T-helper 17 cell (primary cell): ENCODE data around the gene EDC3. TPM values are rescaled to one million over a fixed set of nuclear protein-coding genes. Genes with fewer than 3 reads are reported as not detected.
"Not testable (repeated sequence)": the region's sequence is repeated elsewhere in the genome, so short reads cannot be mapped to it uniquely, and the experiment has no call there.

Experiments
- ATAC-seq: fragments of 150-1000 bp; cut with Tn5 transposase; 2 replicates; pipeline ENCODE4 v1.10.0; 2021; ENCODE audit warnings: mild to moderate bottlenecking, moderate library complexity
- DNase-seq, 3 donors: peaks; one replicate each; pipeline versions ENCODE4 v3.0.0 to v3.0.0-alpha.2; 2020 to 2021
- H3K9me3 ChIP-seq: one replicate; pipeline ENCODE4 v1.7.0; 2013; ENCODE audit warnings: low read length, mild to moderate bottlenecking; ENCODE audit not compliant: control insufficient read depth, poor library complexity, severe bottlenecking
- H3K27ac Mint-ChIP-seq: one replicate; pipeline ENCODE4 v1.8.0; 2022; ENCODE audit warnings: mild to moderate bottlenecking, moderate library complexity, mixed read lengths
- H3K27me3 Mint-ChIP-seq: one replicate; pipeline ENCODE4 v1.8.0; 2022; ENCODE audit warnings: mixed read lengths
- H3K36me3 Mint-ChIP-seq: one replicate; pipeline ENCODE4 v1.8.0; 2022; ENCODE audit warnings: low read depth, mixed read lengths
- H3K4me1 Mint-ChIP-seq: one replicate; pipeline ENCODE4 v1.8.0; 2022; ENCODE audit warnings: mild to moderate bottlenecking, mixed read lengths
- H3K4me3 Mint-ChIP-seq: one replicate; pipeline ENCODE4 v1.8.0; 2022; ENCODE audit warnings: mild to moderate bottlenecking, moderate library complexity, mixed read lengths
- total RNA-seq, 4 donors: library from RNA in 2 of 4; stranded (reverse) in 2 of 4; gene quantifications; one replicate each; pipeline ENCODE4 v1.2.3 and lab custom pipeline; 2022 to 2026

The EDC3 gene, protein sequence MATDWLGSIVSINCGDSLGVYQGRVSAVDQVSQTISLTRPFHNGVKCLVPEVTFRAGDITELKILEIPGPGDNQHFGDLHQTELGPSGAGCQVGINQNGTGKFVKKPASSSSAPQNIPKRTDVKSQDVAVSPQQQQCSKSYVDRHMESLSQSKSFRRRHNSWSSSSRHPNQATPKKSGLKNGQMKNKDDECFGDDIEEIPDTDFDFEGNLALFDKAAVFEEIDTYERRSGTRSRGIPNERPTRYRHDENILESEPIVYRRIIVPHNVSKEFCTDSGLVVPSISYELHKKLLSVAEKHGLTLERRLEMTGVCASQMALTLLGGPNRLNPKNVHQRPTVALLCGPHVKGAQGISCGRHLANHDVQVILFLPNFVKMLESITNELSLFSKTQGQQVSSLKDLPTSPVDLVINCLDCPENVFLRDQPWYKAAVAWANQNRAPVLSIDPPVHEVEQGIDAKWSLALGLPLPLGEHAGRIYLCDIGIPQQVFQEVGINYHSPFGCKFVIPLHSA
- 10 to 100 TPM; 18.1 to 24.0 TPM for total RNA-seq
- 10.8 to 12.1 reads per million in 2 donors for total RNA-seq (lab: John Stamatoyannopoulos, UW)

GRCh38 chr15:74695597-74696397 is at the start of gene EDC3:
Gene EDC3 (minus strand): TSS chr15:74696024. CDS start chr15:74675124, 20,900 bp downstream.
- H3K4me1 Mint-ChIP-seq, result peaks cover 33% of the 10 kb centered on the region
- H3K27me3 Mint-ChIP-seq, result no peaks in the 10 kb centered on the region
- ATAC-seq (peak; percentile 92), DNase-seq (peak; percentile 74 to 76 (median 75))
- no peaks in the 10 kb centered on the region for H3K9me3 ChIP-seq
- H3K4me3 Mint-ChIP-seq, result peak within 1 kb of the TSS; percentile 96
- H3K36me3 Mint-ChIP-seq, result peaks cover 2% of the 10 kb centered on the region
- H3K27ac Mint-ChIP-seq, result peak within 1 kb of the TSS; percentile 96

GRCh38 chr15:74742422-74742821 is 46.6 kb upstream of the EDC3 start:
- H3K27me3 Mint-ChIP-seq, result peaks cover 12% of the 10 kb centered on the region
- no peak overlapping the region for H3K4me3 Mint-ChIP-seq
- ATAC-seq (no peak), DNase-seq (no peak)
- peaks cover 7% of the 10 kb centered on the region for H3K36me3 Mint-ChIP-seq
- no peaks in the 10 kb centered on the region for H3K9me3 ChIP-seq
- H3K27ac Mint-ChIP-seq, result no peak overlapping the region
- H3K4me1 Mint-ChIP-seq, result peaks cover 3% of the 10 kb centered on the region

- H3K36me3 Mint-ChIP-seq, ATAC-seq, H3K9me3 ChIP-seq, H3K27ac Mint-ChIP-seq, H3K4me1 Mint-ChIP-seq, DNase-seq, H3K4me3 Mint-ChIP-seq: not testable (repeated sequence)
- H3K27me3 Mint-ChIP-seq, result peaks cover 40% of the 10 kb centered on the region
These were observed 42.4 kb upstream of the EDC3 start for GRCh38 chr15:74738239-74738638.

- no peak overlapping the region for H3K4me3 Mint-ChIP-seq
- H3K9me3 ChIP-seq, result no peaks in the 10 kb centered on the region
- H3K4me1 Mint-ChIP-seq, result peaks cover 6% of the 10 kb centered on the region
- ATAC-seq (no peak), DNase-seq (no peak)
- no peaks in the 10 kb centered on the region for H3K36me3 Mint-ChIP-seq
- peaks cover 49% of the 10 kb centered on the region for H3K27me3 Mint-ChIP-seq
- H3K27ac Mint-ChIP-seq, result no peak overlapping the region
These were observed 39.5 kb upstream of the EDC3 start for GRCh38 chr15:74735305-74735704.

DNA sequence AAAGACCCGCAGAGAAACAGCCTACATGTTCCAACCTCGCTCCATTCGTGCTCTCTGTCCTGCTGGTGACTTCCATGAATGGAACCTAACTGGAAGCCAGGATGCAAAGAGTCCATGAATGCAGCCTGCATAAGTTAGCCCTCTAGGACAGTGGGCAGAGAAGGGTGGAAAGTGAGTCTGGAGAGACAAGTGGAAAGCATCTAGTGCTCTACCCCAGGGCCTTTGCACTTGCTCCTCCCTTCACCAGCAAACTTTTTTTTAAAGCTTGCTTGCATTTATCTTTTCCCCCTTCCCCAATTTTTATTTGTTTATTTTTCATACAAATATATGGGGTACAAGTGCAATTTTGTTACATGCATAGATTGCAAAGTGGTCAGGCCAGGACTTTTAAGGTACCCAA is 37.4 kb upstream of the EDC3 start:
- no peaks in the 10 kb centered on the region for H3K9me3 ChIP-seq
- DNase-seq (no peak), ATAC-seq (no peak)
- Mint-ChIP-seq H3K4me1 (peaks cover 6% of the 10 kb centered on the region), H3K27ac (no peak overlapping the region), H3K4me3 (no peak overlapping the region), H3K36me3 (no peaks in the 10 kb centered on the region), H3K27me3 (peaks cover 51% of the 10 kb centered on the region)

- Mint-ChIP-seq H3K4me1 (peaks cover 6% of the 10 kb centered on the region), H3K4me3 (no peak overlapping the region), H3K27ac (no peak overlapping the region), H3K27me3 (peaks cover 51% of the 10 kb centered on the region), H3K36me3 (no peaks in the 10 kb centered on the region)
- H3K9me3 ChIP-seq, result no peaks in the 10 kb centered on the region
- ATAC-seq (no peak), DNase-seq (no peak)
These were observed 37.0 kb upstream of the EDC3 start for GRCh38 chr15:74732846-74733245.

- ATAC-seq (no peak), DNase-seq (no peak)
- H3K27me3 Mint-ChIP-seq, result peaks cover 44% of the 10 kb centered on the region
- H3K9me3 ChIP-seq, result no peaks in the 10 kb centered on the region
- H3K27ac Mint-ChIP-seq, result no peak overlapping the region
- peaks cover 2% of the 10 kb centered on the region for H3K36me3 Mint-ChIP-seq
- peaks cover 9% of the 10 kb centered on the region for H3K4me1 Mint-ChIP-seq
- H3K4me3 Mint-ChIP-seq, result no peak overlapping the region
These were observed 34.9 kb upstream of the EDC3 start for GRCh38 chr15:74730619-74731316.

- Mint-ChIP-seq H3K4me1 (peaks cover 13% of the 10 kb centered on the region), H3K27me3 (peaks cover 32% of the 10 kb centered on the region)
- not testable (repeated sequence) for H3K4me3 Mint-ChIP-seq, H3K36me3 Mint-ChIP-seq, H3K9me3 ChIP-seq, H3K27ac Mint-ChIP-seq, ATAC-seq, DNase-seq
These were observed 33.5 kb upstream of the EDC3 start for GRCh38 chr15:74729372-74729771.

DNA sequence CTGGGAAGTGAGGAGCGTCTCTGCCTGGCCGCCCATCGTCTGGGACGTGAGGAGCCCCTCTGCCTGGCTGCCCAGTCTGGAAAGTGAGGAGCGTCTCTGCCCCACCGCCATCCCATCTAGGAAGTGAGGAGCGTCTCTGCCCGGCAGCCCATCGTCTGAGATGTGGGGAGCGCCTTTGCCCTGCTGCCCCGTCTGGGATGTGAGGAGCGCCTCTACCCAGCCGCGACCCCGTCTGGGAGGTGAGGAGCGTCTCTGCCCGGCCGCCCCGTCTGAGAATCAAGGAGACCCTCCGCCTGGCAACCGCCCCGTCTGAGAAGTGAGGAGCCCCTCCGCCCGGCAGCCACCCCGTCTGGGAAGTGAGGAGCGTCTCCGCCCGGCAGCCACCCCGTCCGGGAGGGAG is 32.9 kb upstream of the EDC3 start:
- ATAC-seq, H3K36me3 Mint-ChIP-seq, H3K9me3 ChIP-seq, DNase-seq, H3K27ac Mint-ChIP-seq, H3K4me3 Mint-ChIP-seq: not testable (repeated sequence)
- Mint-ChIP-seq H3K4me1 (peaks cover 13% of the 10 kb centered on the region), H3K27me3 (peaks cover 25% of the 10 kb centered on the region)

DNA sequence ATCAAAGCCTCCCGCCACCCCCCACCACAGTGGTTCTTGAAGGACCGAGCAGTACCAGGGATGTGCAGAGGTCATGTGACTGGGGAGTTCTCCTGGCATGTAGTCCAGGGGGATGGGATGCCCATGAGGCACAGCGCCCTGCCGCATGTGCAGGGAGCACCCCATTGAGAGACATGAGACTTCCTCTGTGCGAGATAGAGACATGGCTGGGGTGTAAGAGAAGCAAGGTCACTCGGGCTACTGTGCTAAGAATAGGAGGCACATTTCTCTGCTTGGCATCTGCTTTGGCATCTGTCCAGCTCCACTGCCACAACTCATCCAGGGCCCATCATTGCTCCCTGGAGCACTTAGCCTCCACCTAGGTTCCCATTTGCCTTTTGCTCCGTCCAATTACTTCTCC is 31.9 kb upstream of the EDC3 start:
- no peak for ATAC-seq
- Mint-ChIP-seq H3K4me3 (peak overlapping the region; percentile 90), H3K36me3 (peaks cover 2% of the 10 kb centered on the region), H3K27me3 (peaks cover 20% of the 10 kb centered on the region), H3K4me1 (peaks cover 15% of the 10 kb centered on the region), H3K27ac (no peak overlapping the region)
- no peaks in the 10 kb centered on the region for H3K9me3 ChIP-seq
- DNase-seq, result no peak

- H3K27me3 Mint-ChIP-seq, result peaks cover 15% of the 10 kb centered on the region
- DNase-seq (no peak), ATAC-seq (no peak)
- H3K36me3 Mint-ChIP-seq, result peaks cover 2% of the 10 kb centered on the region
- H3K4me3 Mint-ChIP-seq, result peak overlapping the region; percentile 90
- H3K9me3 ChIP-seq, result no peaks in the 10 kb centered on the region
- no peak overlapping the region for H3K27ac Mint-ChIP-seq
- H3K4me1 Mint-ChIP-seq, result peaks cover 15% of the 10 kb centered on the region
These were observed 30.9 kb upstream of the EDC3 start for GRCh38 chr15:74726774-74727164.

DNA sequence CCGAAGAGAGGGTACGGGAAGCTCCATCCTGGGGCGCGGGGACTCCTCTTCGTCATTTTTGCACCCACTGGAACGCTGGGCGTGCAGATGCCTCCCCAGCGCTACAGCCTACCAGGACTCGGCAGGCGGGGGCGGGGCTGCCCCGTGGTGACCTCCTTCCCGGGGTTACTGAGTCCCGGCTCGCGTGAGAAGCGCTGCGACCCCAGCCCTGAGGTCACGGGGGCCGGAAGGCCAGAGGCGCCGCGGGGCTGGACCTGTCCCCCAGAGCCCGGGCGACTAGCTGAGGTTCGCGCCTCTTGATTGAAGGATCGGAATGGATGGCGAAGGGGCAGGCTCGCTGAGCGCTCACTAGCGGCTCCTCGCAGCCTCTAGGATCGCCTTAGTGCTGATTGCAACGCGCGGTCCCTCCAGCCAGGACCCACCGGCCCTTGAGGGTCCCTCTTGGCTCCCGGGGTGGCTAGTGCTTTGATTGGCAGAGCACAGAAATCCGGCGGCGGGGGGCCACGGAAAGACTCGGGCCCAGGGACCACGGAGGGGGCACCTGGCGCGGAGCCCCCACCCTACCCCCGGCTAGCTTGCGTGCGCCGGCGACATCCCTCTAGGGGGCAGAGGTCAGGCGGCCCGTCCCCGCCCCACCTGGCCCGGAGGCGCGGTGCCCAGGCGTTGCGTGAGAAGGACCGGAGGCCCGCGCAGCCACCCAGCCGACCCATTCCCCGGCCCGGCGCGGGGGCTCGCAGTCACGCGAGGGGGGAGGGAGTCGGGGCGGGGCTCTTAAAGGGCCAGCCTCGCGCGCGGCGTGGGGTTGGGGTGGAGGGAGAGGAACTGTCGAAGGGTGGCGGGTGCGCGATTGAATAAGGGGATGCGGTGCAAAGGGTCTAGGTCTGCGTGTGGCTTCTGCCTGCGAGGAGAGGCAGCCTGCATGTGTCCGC is 30.3 kb upstream of the EDC3 start:
- H3K9me3 ChIP-seq, result no peaks in the 10 kb centered on the region
- H3K27me3 Mint-ChIP-seq, result peaks cover 13% of the 10 kb centered on the region
- DNase-seq (peak; percentile 22 to 34 (median 33)), ATAC-seq (peak; percentile 82)
- peaks cover 2% of the 10 kb centered on the region for H3K36me3 Mint-ChIP-seq
- peak overlapping the region; percentile 90 for H3K4me3 Mint-ChIP-seq
- peaks cover 13% of the 10 kb centered on the region for H3K4me1 Mint-ChIP-seq
- H3K27ac Mint-ChIP-seq, result no peak overlapping the region
